ENCODE measurements around the gene NAALADL2. TPM values are rescaled to one million over a fixed set of nuclear protein-coding genes. Genes with fewer than 3 reads are reported as not detected.

Gene NAALADL2
- total and polyA plus RNA-seq, 2 donors from 2014 or later, result 2.0 to 20.2 TPM

DNA sequence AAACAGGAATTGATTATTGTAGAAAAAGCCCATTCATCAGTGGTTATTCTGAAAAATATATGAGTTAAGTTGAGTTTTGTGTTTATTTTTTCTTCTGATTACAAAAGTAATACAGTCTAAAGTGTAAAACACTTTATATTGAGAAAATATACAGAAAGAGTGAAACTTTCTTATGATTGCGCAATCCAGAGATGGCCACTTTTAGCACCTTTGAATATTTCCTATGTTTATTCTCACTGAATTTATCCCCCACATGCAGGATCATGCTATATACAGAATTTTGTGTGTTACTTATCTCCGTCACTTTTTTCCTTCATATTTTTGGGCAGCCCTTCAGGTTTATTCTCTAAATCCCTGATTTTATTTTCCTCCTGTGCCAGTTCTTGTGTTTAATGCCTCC is 285.2 kb downstream of the NAALADL2 start:
- DNase-seq (no peak), FAIRE-seq (no peak)
- H3K9me3 ChIP-seq (ENCODE audit: control insufficient read depth in 2 of 3, insufficient read depth in 1 of 3, low read length in 3 of 3), result peaks cover 0 to 4% (median 0%) of the 10 kb centered on the region in 3 donors
- no peaks in the 10 kb centered on the region for H3K4me1 ChIP-seq (ENCODE audit: control insufficient read depth in 2 of 3, insufficient read depth in 2 of 3, low read depth in 1 of 3, low read length in 3 of 3)
- H3K27me3 ChIP-seq (ENCODE audit: control insufficient read depth, insufficient read depth, low read length), result no peaks in the 10 kb centered on the region
- no peak overlapping the region for H3K4me3 ChIP-seq (ENCODE audit: low read length in 3 of 3)
- intact Hi-C loops (cut with DNase I), result no loop called here
- H3K36me3 ChIP-seq (ENCODE audit: control insufficient read depth in 2 of 3, insufficient read depth in 3 of 3, low read length in 3 of 3), result no peaks in the 10 kb centered on the region
- no peak overlapping the region for H3K9ac ChIP-seq (ENCODE audit: low read length in 3 of 3)
- H3K27ac ChIP-seq (ENCODE audit: low read depth in 2 of 2, low read length in 2 of 2), result no peak overlapping the region
- TF ChIP-seq CTCF (IDR thresholded peaks at IDR 0.05; ENCODE audit: borderline replicate concordance, extremely low read depth, insufficient read depth), result no peak

DNA sequence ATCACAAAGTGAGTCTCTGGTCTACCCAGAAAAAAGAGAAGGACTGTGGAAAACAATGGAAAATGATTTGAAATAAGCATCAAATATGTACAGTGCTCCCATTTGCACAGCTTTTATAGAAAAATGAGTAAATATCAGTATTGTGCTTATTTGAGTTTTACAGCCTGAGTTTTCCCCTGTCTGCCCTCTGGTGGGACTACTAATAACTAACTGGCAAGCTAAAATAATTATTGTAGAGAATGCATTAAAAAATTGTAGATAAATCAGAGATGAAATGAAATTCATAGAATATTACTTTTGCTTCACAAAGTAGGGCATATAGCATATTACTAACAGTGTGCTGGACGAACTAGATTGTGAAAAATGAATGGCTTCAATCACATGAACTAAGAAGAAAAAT is 287.1 kb downstream of the NAALADL2 start:
- Histone ChIP-seq H3K9me3 (ENCODE audit: control insufficient read depth in 2 of 3, insufficient read depth in 1 of 3, low read length in 3 of 3) (peaks cover 0 to 4% (median 0%) of the 10 kb centered on the region in 3 donors), H3K27me3 (ENCODE audit: control insufficient read depth, insufficient read depth, low read length) (no peaks in the 10 kb centered on the region), H3K9ac (ENCODE audit: low read length in 3 of 3) (no peak overlapping the region), H3K27ac (ENCODE audit: low read depth in 2 of 2, low read length in 2 of 2) (no peak overlapping the region), H3K36me3 (ENCODE audit: control insufficient read depth in 2 of 3, insufficient read depth in 3 of 3, low read length in 3 of 3) (no peaks in the 10 kb centered on the region), H3K4me1 (ENCODE audit: control insufficient read depth in 2 of 3, insufficient read depth in 2 of 3, low read depth in 1 of 3, low read length in 3 of 3) (peaks cover 0 to 2% (median 0%) of the 10 kb centered on the region in 3 donors), H3K4me3 (ENCODE audit: low read length in 3 of 3) (no peak overlapping the region)
- DNase-seq (peak in 1 of 5 donors; percentile 21), FAIRE-seq (no peak)
- intact Hi-C loops (cut with DNase I), result no loop called here
- no peak for TF ChIP-seq CTCF (IDR thresholded peaks at IDR 0.05; ENCODE audit: borderline replicate concordance, extremely low read depth, insufficient read depth)

DNA sequence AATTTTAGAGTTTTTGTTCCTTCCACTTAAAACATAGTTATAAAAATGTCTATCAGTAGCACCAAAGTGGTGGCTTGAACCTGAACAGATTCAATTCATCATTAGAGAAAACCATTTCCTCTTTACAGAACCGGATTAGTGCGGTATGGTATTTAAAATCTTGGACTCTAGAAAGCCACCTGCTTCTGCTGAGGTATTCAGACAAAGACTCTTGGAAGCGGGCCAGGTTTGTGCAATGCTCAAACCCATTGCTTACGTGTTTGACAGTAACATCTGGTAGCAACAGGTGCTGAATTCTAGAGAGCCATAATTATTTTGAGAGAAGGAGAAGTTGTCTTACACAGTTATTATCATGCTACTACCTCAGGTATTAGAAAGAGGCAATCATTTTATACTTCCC is 290.5 kb downstream of the NAALADL2 start:
- no peak overlapping the region for H3K4me3 ChIP-seq (ENCODE audit: low read length in 3 of 3)
- intact Hi-C loops (cut with DNase I), result no loop called here
- no peak overlapping the region for H3K27ac ChIP-seq (ENCODE audit: low read depth in 2 of 2, low read length in 2 of 2)
- H3K9ac ChIP-seq (ENCODE audit: low read length in 3 of 3), result no peak overlapping the region
- H3K36me3 ChIP-seq (ENCODE audit: control insufficient read depth in 2 of 3, insufficient read depth in 3 of 3, low read length in 3 of 3), result no peaks in the 10 kb centered on the region
- no peaks in the 10 kb centered on the region for H3K27me3 ChIP-seq (ENCODE audit: control insufficient read depth, insufficient read depth, low read length)
- peaks cover 0 to 2% (median 0%) of the 10 kb centered on the region in 3 donors for H3K4me1 ChIP-seq (ENCODE audit: control insufficient read depth in 2 of 3, insufficient read depth in 2 of 3, low read depth in 1 of 3, low read length in 3 of 3)
- no peak for TF ChIP-seq CTCF (IDR thresholded peaks at IDR 0.05; ENCODE audit: borderline replicate concordance, extremely low read depth, insufficient read depth)
- peaks cover 0 to 4% (median 0%) of the 10 kb centered on the region in 3 donors for H3K9me3 ChIP-seq (ENCODE audit: control insufficient read depth in 2 of 3, insufficient read depth in 1 of 3, low read length in 3 of 3)
- DNase-seq (peak in 3 of 5 donors; percentile 23 to 68 (median 55)), FAIRE-seq (no peak)

Measured in kidney (tissue), 14 donors.